ENCODE results near the gene APOBEC3A.

GRCh38 chr22:38949889-38950405 lies 7.5 kb upstream of the APOBEC3A start:
- no peak for TF ChIP-seq CTCF (IDR thresholded peaks at IDR 0.05; ENCODE audit: low read length)
- no peak for TF ChIP-seq EZH2 (IDR thresholded peaks at IDR 0.05; ENCODE audit: borderline replicate concordance, low read length)

Measured in OCI-LY1 (cell line).